ENCODE measurements around the gene PDAP1.
A peak's percentile ranks its signal among the peaks of the same experiment; 100 is the strongest.
"Not testable (repeated sequence)": the region's sequence is repeated elsewhere in the genome, so short reads cannot be mapped to it uniquely, and the experiment has no call there.

Gene PDAP1

DNA sequence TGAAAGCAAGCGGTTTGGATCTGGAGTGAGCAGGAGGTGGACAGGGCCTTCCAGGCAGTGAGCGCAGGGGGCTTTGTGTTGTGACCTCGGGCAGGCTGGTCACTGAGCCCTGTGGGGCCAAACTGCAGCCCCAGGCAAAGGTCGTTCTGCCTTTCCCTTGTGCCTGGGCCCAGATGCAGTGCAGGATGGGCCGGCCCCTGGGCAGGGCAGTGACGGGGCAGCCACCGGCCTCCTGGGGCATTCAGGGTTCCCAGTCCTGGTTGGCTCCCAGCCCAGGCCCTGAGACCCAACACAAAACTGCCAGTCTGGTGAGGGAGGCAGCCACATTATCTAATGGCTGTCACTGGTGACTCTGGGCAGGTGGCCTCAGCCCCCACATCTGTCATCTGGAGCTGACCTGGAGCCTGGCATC, 26.7 kb downstream of the PDAP1 start:
- H3K27ac ChIP-seq (ENCODE audit: low read depth, low read length), result peak overlapping the region; percentile 93
- H3K36me3 ChIP-seq (ENCODE audit: control insufficient read depth, low read length), result peaks cover 64% of the 10 kb centered on the region
- peaks cover 74% of the 10 kb centered on the region for H3K4me1 ChIP-seq (ENCODE audit: control insufficient read depth, low read length)
- H3K79me2 ChIP-seq (ENCODE audit: control insufficient read depth, low read length), result peaks cover 68% of the 10 kb centered on the region
- H3F3A ChIP-seq (ENCODE audit: control insufficient read depth, insufficient read depth), result peaks cover 35% of the 10 kb centered on the region
- no peaks in the 10 kb centered on the region for H4K20me1 ChIP-seq (ENCODE audit: control insufficient read depth, insufficient read depth, low read depth, low read length)
- peak overlapping the region; percentile 74 for H3K4me3 ChIP-seq (ENCODE audit: low read length)
- no peaks in the 10 kb centered on the region for H3K9me3 ChIP-seq (ENCODE audit: control insufficient read depth, insufficient read depth, low read length)
- peak overlapping the region; percentile 91 for H3K4me2 ChIP-seq (ENCODE audit: low read length)
- H3K9me2 ChIP-seq (replicated peaks; ENCODE audit: control insufficient read depth, low read length), result no peaks in the 10 kb centered on the region
- TF ChIP-seq CTCF (IDR thresholded peaks at IDR 0.05; ENCODE audit: low read depth, low read length, poor library complexity, severe bottlenecking), result no peak
- no peaks in the 10 kb centered on the region for H3K27me3 ChIP-seq (ENCODE audit: control insufficient read depth, low read length)

DNA sequence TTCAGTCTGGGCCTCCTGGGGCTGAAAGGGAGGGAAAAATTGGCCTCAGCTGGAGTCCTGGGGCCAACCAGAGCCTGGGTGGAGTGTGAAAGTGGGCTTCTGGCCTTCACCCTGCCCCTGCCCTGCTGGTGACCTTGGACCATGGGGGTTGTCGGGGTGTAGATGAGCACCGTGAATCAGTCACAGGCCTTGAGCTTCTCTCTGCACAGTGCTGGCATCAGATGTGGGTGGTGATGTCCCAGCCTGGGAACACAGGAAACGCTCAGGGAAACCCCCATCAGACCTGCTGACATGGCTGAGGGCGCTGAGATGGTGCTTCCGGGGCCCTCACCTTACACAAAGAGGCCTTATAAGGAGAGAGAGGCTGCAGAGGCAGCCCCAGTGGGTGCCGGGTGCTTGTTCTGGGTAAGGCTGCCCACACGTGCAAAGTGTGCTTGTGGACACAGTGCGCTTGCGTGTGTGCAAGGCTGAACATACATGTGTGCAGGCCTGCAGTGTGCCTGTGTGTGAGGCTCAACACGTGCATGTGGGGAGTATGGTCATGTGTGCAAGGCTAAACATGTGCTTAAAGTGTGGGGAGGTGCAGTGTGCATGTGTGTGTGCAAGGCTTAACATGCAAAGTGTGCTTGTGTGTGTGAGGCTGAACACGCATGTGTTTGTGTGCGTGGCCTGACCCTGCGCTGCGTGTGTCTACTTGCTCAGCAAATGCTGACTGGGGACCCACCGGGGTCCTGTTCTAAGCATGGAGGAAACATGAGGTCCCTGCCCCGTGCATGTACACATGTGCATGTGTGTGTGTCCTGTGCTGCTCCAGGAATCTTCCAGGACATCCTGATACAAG, 27.4 kb downstream of the PDAP1 start:
- no peaks in the 10 kb centered on the region for H3K27me3 ChIP-seq (ENCODE audit: control insufficient read depth, low read length)
- no peaks in the 10 kb centered on the region for H3K9me3 ChIP-seq (ENCODE audit: control insufficient read depth, insufficient read depth, low read length)
- peak overlapping the region; percentile 74 for H3K4me3 ChIP-seq (ENCODE audit: low read length)
- H3K27ac ChIP-seq (ENCODE audit: low read depth, low read length), result peak overlapping the region; percentile 93
- H3F3A ChIP-seq (ENCODE audit: control insufficient read depth, insufficient read depth), result peaks cover 39% of the 10 kb centered on the region
- H4K20me1 ChIP-seq (ENCODE audit: control insufficient read depth, insufficient read depth, low read depth, low read length), result 0 out of 2 replicates have a peak, but pooled peaks cover 2% of the 10 kb centered on the region
- peaks cover 81% of the 10 kb centered on the region for H3K4me1 ChIP-seq (ENCODE audit: control insufficient read depth, low read length)
- peak overlapping the region; percentile 91 for H3K4me2 ChIP-seq (ENCODE audit: low read length)
- H3K9me2 ChIP-seq (replicated peaks; ENCODE audit: control insufficient read depth, low read length), result no peaks in the 10 kb centered on the region
- H3K36me3 ChIP-seq (ENCODE audit: control insufficient read depth, low read length), result peaks cover 64% of the 10 kb centered on the region
- peaks cover 74% of the 10 kb centered on the region for H3K79me2 ChIP-seq (ENCODE audit: control insufficient read depth, low read length)
- no peak for TF ChIP-seq EZH2phosphoT487 (IDR thresholded peaks at IDR 0.05; ENCODE audit: borderline replicate concordance, low read length)
- no peak for TF ChIP-seq CTCF (IDR thresholded peaks at IDR 0.05; ENCODE audit: low read depth, low read length, poor library complexity, severe bottlenecking)

- no peak for TF ChIP-seq EZH2phosphoT487 (IDR thresholded peaks at IDR 0.05; ENCODE audit: borderline replicate concordance, low read length)
- no peak for TF ChIP-seq CTCF (IDR thresholded peaks at IDR 0.05; ENCODE audit: low read depth, low read length, poor library complexity, severe bottlenecking)
- H3F3A ChIP-seq (ENCODE audit: control insufficient read depth, insufficient read depth), result peaks cover 41% of the 10 kb centered on the region
- peaks cover 60% of the 10 kb centered on the region for H3K36me3 ChIP-seq (ENCODE audit: control insufficient read depth, low read length)
- peaks cover 88% of the 10 kb centered on the region for H3K4me1 ChIP-seq (ENCODE audit: control insufficient read depth, low read length)
- H3K27ac ChIP-seq (ENCODE audit: low read depth, low read length), result peak overlapping the region; percentile 93
- peaks cover 80% of the 10 kb centered on the region for H3K79me2 ChIP-seq (ENCODE audit: control insufficient read depth, low read length)
- H3K9me2 ChIP-seq (replicated peaks; ENCODE audit: control insufficient read depth, low read length), result no peaks in the 10 kb centered on the region
- H3K27me3 ChIP-seq (ENCODE audit: control insufficient read depth, low read length), result no peaks in the 10 kb centered on the region
- 0 out of 2 replicates have a peak, but pooled peaks cover 5% of the 10 kb centered on the region for H4K20me1 ChIP-seq (ENCODE audit: control insufficient read depth, insufficient read depth, low read depth, low read length)
- peak overlapping the region; percentile 91 for H3K4me2 ChIP-seq (ENCODE audit: low read length)
- no peaks in the 10 kb centered on the region for H3K9me3 ChIP-seq (ENCODE audit: control insufficient read depth, insufficient read depth, low read length)
- H3K4me3 ChIP-seq (ENCODE audit: low read length), result peak overlapping the region; percentile 74
Measured at GRCh38 chr7:99380032-99380822, 28.2 kb downstream of the PDAP1 start.

- Histone ChIP-seq H3K36me3 (ENCODE audit: control insufficient read depth, low read length) (peaks cover 60% of the 10 kb centered on the region), H3K79me2 (ENCODE audit: control insufficient read depth, low read length) (peaks cover 86% of the 10 kb centered on the region), H3F3A (ENCODE audit: control insufficient read depth, insufficient read depth) (peaks cover 41% of the 10 kb centered on the region), H3K4me3 (ENCODE audit: low read length) (peak overlapping the region; percentile 74), H3K27ac (ENCODE audit: low read depth, low read length) (peak overlapping the region; percentile 93), H3K4me2 (ENCODE audit: low read length) (peak overlapping the region; percentile 91), H3K4me1 (ENCODE audit: control insufficient read depth, low read length) (peaks cover 88% of the 10 kb centered on the region)
- not testable (repeated sequence) for H3K9me3 ChIP-seq (ENCODE audit: control insufficient read depth, insufficient read depth, low read length); H3K9me2 ChIP-seq (replicated peaks; ENCODE audit: control insufficient read depth, low read length); H4K20me1 ChIP-seq (ENCODE audit: control insufficient read depth, insufficient read depth, low read depth, low read length); H3K27me3 ChIP-seq (ENCODE audit: control insufficient read depth, low read length)
Measured at GRCh38 chr7:99379693-99380031, 28.7 kb downstream of the PDAP1 start.

Measured in DOHH2 (cell line).